Loucy (cell line): ENCODE measurements around the gene CFHR5.
A peak's percentile ranks its signal among the peaks of the same experiment; 100 is the strongest.

Experiments
- H2AFZ ChIP-seq: fragments of 200-600 bp; sonication (generic); 2 replicates; pipeline ENCODE4 v1.6.0; 2016; ENCODE audit warnings: antibody characterized with exemption, mild to moderate bottlenecking, low read length, moderate library complexity
- H3F3A ChIP-seq: fragments of 200-600 bp; 2 replicates; pipeline ENCODE4 v1.6.0; 2016; ENCODE audit warnings: antibody characterized with exemption, low read depth, mild to moderate bottlenecking
- H3K27me3 ChIP-seq: fragments of 200-600 bp; sonication (generic); 2 replicates; pipeline ENCODE4 v1.6.1; 2014; ENCODE audit warnings: low read length, mild to moderate bottlenecking; ENCODE audit not compliant: insufficient read depth, poor library complexity, severe bottlenecking
- H3K36me3 ChIP-seq: fragments of 200-600 bp; sonication (generic); 2 replicates; pipeline ENCODE4 v1.6.1; 2016; ENCODE audit warnings: low read length; ENCODE audit not compliant: insufficient read depth
- H3K4me1 ChIP-seq: fragments of 200-600 bp; sonication (generic); 2 replicates; pipeline ENCODE4 v1.5.1; 2014; ENCODE audit warnings: low read length, mild to moderate bottlenecking; ENCODE audit not compliant: insufficient read depth, poor library complexity, severe bottlenecking
- H3K4me2 ChIP-seq: fragments of 200-600 bp; sonication (generic); 2 replicates; pipeline ENCODE4 v1.6.0; 2014; ENCODE audit warnings: antibody characterized with exemption, low read length, low read depth, mild to moderate bottlenecking; ENCODE audit not compliant: poor library complexity, severe bottlenecking
- H3K4me3 ChIP-seq: fragments of 200-600 bp; sonication (generic); 2 replicates; pipeline ENCODE4 v1.5.1; 2014; ENCODE audit warnings: low read length, mild to moderate bottlenecking, mixed read lengths; ENCODE audit not compliant: poor library complexity, severe bottlenecking
- H3K79me2 ChIP-seq: fragments of 200-600 bp; sonication (generic); 2 replicates; pipeline ENCODE4 v1.6.1; 2014; ENCODE audit warnings: low read length; ENCODE audit not compliant: insufficient read depth
- H3K9ac ChIP-seq: fragments of 200-600 bp; sonication (generic); 2 replicates; pipeline ENCODE4 v1.6.0; 2014; ENCODE audit warnings: mild to moderate bottlenecking, low read depth, low read length, moderate library complexity; ENCODE audit not compliant: poor library complexity, severe bottlenecking
- H3K9me2 ChIP-seq: fragments of 200-600 bp; sonication (generic); replicated peaks from 2 replicates; pipeline ENCODE4 v1.6.1; 2016; ENCODE audit warnings: low read depth, low read length, mixed read lengths
- H3K9me3 ChIP-seq: fragments of 200-600 bp; sonication (generic); 2 replicates; pipeline ENCODE4 v1.6.1; 2014; ENCODE audit warnings: mild to moderate bottlenecking, antibody characterized with exemption, low read length, low read depth; ENCODE audit not compliant: insufficient read depth
- H4K20me1 ChIP-seq: fragments of 200-600 bp; sonication (generic); 2 replicates; pipeline ENCODE4 v1.6.0; 2014; ENCODE audit warnings: antibody characterized with exemption, low read length, mild to moderate bottlenecking; ENCODE audit not compliant: insufficient read depth, poor library complexity, severe bottlenecking
- CTCF ChIP-seq: fragments of 200-600 bp; sonication (generic); conservative IDR thresholded peaks from 2 replicates; pipeline ENCODE4 v1.5.1; 2014; ENCODE audit warnings: mild to moderate bottlenecking, antibody characterized with exemption, low read length
- EZH2phosphoT487 ChIP-seq: fragments of 200-600 bp; IDR thresholded peaks from 2 replicates; pipeline ENCODE4 v1.6.1; 2018; ENCODE audit warnings: antibody characterized with exemption, mild to moderate bottlenecking, moderate library complexity, borderline replicate concordance

CFHR5 gene

GRCh38 chr1:196997423-196997822 lies 20.1 kb downstream of the CFHR5 start:
- Histone ChIP-seq H3K27me3 (no peaks in the 10 kb centered on the region), H3K4me2 (no peak overlapping the region), H3K9me3 (no peaks in the 10 kb centered on the region), H3K4me1 (no peaks in the 10 kb centered on the region), H3K79me2 (no peaks in the 10 kb centered on the region), H3F3A (no peaks in the 10 kb centered on the region), H3K9ac (no peak overlapping the region), H4K20me1 (no peaks in the 10 kb centered on the region), H3K4me3 (no peak overlapping the region), H3K9me2 (no peaks in the 10 kb centered on the region), H2AFZ (no peak overlapping the region), H3K36me3 (no peaks in the 10 kb centered on the region)
- TF ChIP-seq EZH2phosphoT487 (no peak), CTCF (no peak)

GRCh38 chr1:197001828-197002227 lies 24.5 kb downstream of the CFHR5 start:
- Histone ChIP-seq H3F3A (no peaks in the 10 kb centered on the region), H3K4me3 (no peak overlapping the region), H3K9me3 (no peaks in the 10 kb centered on the region), H4K20me1 (no peaks in the 10 kb centered on the region), H2AFZ (no peak overlapping the region), H3K9ac (no peak overlapping the region), H3K9me2 (no peaks in the 10 kb centered on the region), H3K4me2 (no peak overlapping the region), H3K36me3 (no peaks in the 10 kb centered on the region), H3K79me2 (no peaks in the 10 kb centered on the region), H3K4me1 (no peaks in the 10 kb centered on the region), H3K27me3 (no peaks in the 10 kb centered on the region)
- TF ChIP-seq EZH2phosphoT487 (no peak), CTCF (no peak)

- H3K79me2 ChIP-seq = no peaks in the 10 kb centered on the region
- no peaks in the 10 kb centered on the region for H3K4me1 ChIP-seq
- no peaks in the 10 kb centered on the region for H3K27me3 ChIP-seq
- no peak overlapping the region for H3K9ac ChIP-seq
- no peak for TF ChIP-seq CTCF
- TF ChIP-seq EZH2phosphoT487 = no peak
- H2AFZ ChIP-seq = peak overlapping the region; percentile 1; the same call in 1 of the 2 replicates
- no peaks in the 10 kb centered on the region for H3K36me3 ChIP-seq
- H4K20me1 ChIP-seq = no peaks in the 10 kb centered on the region
- no peaks in the 10 kb centered on the region for H3F3A ChIP-seq
- H3K9me3 ChIP-seq = no peaks in the 10 kb centered on the region
- no peak overlapping the region for H3K4me3 ChIP-seq
- H3K9me2 ChIP-seq = no peaks in the 10 kb centered on the region
- H3K4me2 ChIP-seq = no peak overlapping the region
Observed at GRCh38 chr1:197003132-197003531, 25.8 kb downstream of the CFHR5 start.
